ENCODE results near the gene PTPRD. TPM values are rescaled to one million over a fixed set of nuclear protein-coding genes. Genes with fewer than 3 reads are reported as not detected.

Gene PTPRD
- total RNA-seq, 1 donor from 2014 or later, result 136 TPM

GRCh38 chr9:8883321-8883720, 1729.5 kb downstream of the PTPRD start:
- H3F3A ChIP-seq (ENCODE audit: low read depth), result no peaks in the 10 kb centered on the region
- H3K79me2 ChIP-seq (ENCODE audit: low read depth), result no peaks in the 10 kb centered on the region
- peaks cover 13% of the 10 kb centered on the region for H3K4me1 Mint-ChIP-seq
- no peaks in the 10 kb centered on the region for H3K9me3 ChIP-seq (ENCODE audit: low read depth)
- no peaks in the 10 kb centered on the region for H4K20me1 ChIP-seq (ENCODE audit: low read depth)
- no peak overlapping the region for H3K4me3 Mint-ChIP-seq
- no peaks in the 10 kb centered on the region for H3K27me3 ChIP-seq
- H3K27ac ChIP-seq, result no peak overlapping the region
- no peaks in the 10 kb centered on the region for H3K36me3 ChIP-seq
- no peak overlapping the region for H2AFZ ChIP-seq (replicated peaks)
- H3K4me1 ChIP-seq, result no peaks in the 10 kb centered on the region
- H3K36me3 Mint-ChIP-seq, result no peaks in the 10 kb centered on the region
- H3K9me3 Mint-ChIP-seq, result no peaks in the 10 kb centered on the region
- no peak overlapping the region for H3K9ac ChIP-seq
- peak; percentile 27 for DNase-seq (ENCODE audit: low spot score)
- H3K4me2 ChIP-seq, result no peak overlapping the region
- H3K27ac Mint-ChIP-seq, result no peak overlapping the region
- H3K4me3 ChIP-seq, result no peak overlapping the region
- H3K27me3 Mint-ChIP-seq (ENCODE audit: insufficient read depth, low read depth), result no peaks in the 10 kb centered on the region
- TF ChIP-seq EZH2 (IDR thresholded peaks at IDR 0.05), result no peak
- no peak for TF ChIP-seq EZH2phosphoT487 (IDR thresholded peaks at IDR 0.05)
- TF ChIP-seq, protein P1, sequence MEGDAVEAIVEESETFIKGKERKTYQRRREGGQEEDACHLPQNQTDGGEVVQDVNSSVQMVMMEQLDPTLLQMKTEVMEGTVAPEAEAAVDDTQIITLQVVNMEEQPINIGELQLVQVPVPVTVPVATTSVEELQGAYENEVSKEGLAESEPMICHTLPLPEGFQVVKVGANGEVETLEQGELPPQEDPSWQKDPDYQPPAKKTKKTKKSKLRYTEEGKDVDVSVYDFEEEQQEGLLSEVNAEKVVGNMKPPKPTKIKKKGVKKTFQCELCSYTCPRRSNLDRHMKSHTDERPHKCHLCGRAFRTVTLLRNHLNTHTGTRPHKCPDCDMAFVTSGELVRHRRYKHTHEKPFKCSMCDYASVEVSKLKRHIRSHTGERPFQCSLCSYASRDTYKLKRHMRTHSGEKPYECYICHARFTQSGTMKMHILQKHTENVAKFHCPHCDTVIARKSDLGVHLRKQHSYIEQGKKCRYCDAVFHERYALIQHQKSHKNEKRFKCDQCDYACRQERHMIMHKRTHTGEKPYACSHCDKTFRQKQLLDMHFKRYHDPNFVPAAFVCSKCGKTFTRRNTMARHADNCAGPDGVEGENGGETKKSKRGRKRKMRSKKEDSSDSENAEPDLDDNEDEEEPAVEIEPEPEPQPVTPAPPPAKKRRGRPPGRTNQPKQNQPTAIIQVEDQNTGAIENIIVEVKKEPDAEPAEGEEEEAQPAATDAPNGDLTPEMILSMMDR (IDR thresholded peaks at IDR 0.05), result no peak

GRCh38 chr9:8880060-8880459, 1732.7 kb downstream of the PTPRD start:
- Mint-ChIP-seq H3K4me3 (no peak overlapping the region), H3K9me3 (no peaks in the 10 kb centered on the region), H3K27ac (no peak overlapping the region), H3K4me1 (peaks cover 13% of the 10 kb centered on the region), H3K27me3 (ENCODE audit: insufficient read depth, low read depth) (peaks cover 2% of the 10 kb centered on the region), H3K36me3 (no peaks in the 10 kb centered on the region)
- Histone ChIP-seq H4K20me1 (ENCODE audit: low read depth) (no peaks in the 10 kb centered on the region), H3K9ac (no peak overlapping the region), H2AFZ (replicated peaks) (no peak overlapping the region), H3K79me2 (ENCODE audit: low read depth) (no peaks in the 10 kb centered on the region), H3K4me1 (no peaks in the 10 kb centered on the region), H3F3A (ENCODE audit: low read depth) (no peaks in the 10 kb centered on the region), H3K27ac (no peak overlapping the region), H3K9me3 (ENCODE audit: low read depth) (no peaks in the 10 kb centered on the region), H3K4me2 (no peak overlapping the region), H3K36me3 (no peaks in the 10 kb centered on the region), H3K4me3 (no peak overlapping the region), H3K27me3 (no peaks in the 10 kb centered on the region)
- DNase-seq (ENCODE audit: low spot score), result no peak
- TF ChIP-seq EZH2phosphoT487 (IDR thresholded peaks at IDR 0.05) (no peak), EZH2 (IDR thresholded peaks at IDR 0.05) (no peak)
- TF ChIP-seq, protein P1 (IDR thresholded peaks at IDR 0.05), result no peak

GRCh38 chr9:8879284-8879683, 1733.5 kb downstream of the PTPRD start:
- H3K27ac Mint-ChIP-seq, result no peak overlapping the region
- Histone ChIP-seq H3K4me1 (no peaks in the 10 kb centered on the region), H3K36me3 (no peaks in the 10 kb centered on the region), H3F3A (ENCODE audit: low read depth) (no peaks in the 10 kb centered on the region), H2AFZ (replicated peaks) (no peak overlapping the region), H3K9me3 (ENCODE audit: low read depth) (no peaks in the 10 kb centered on the region), H3K79me2 (ENCODE audit: low read depth) (no peaks in the 10 kb centered on the region), H3K27me3 (no peaks in the 10 kb centered on the region), H3K4me2 (no peak overlapping the region), H4K20me1 (ENCODE audit: low read depth) (no peaks in the 10 kb centered on the region), H3K9ac (no peak overlapping the region), H3K4me3 (no peak overlapping the region), H3K27ac (no peak overlapping the region)
- no peaks in the 10 kb centered on the region for H3K9me3 Mint-ChIP-seq
- TF ChIP-seq, protein P1 (IDR thresholded peaks at IDR 0.05), result no peak
- peaks cover 10% of the 10 kb centered on the region for H3K4me1 Mint-ChIP-seq
- H3K36me3 Mint-ChIP-seq, result no peaks in the 10 kb centered on the region
- no peak overlapping the region for H3K4me3 Mint-ChIP-seq
- no peak for DNase-seq (ENCODE audit: low spot score)
- peaks cover 2% of the 10 kb centered on the region for H3K27me3 Mint-ChIP-seq (ENCODE audit: insufficient read depth, low read depth)

Measured in neural progenitor cell (in vitro differentiated cells).